GM19099 (cell line): ENCODE data around the gene RARG.
A peak's percentile ranks its signal among the peaks of the same experiment; 100 is the strongest.

ENCODE experiments used
- POLR2A ChIP-seq: IDR thresholded peaks from 3 replicates; pipeline ENCODE4 v1.6.1; 2011; ENCODE audit warnings: low read depth; ENCODE audit not compliant: insufficient read length; ENCODE audit errors: extremely low read depth

RARG gene

GRCh38 chr12:53208877-53209463 is 23.0 kb downstream of the RARG start:
- no peak for TF ChIP-seq POLR2A

- no peak for TF ChIP-seq POLR2A
These were observed 23.6 kb downstream of the RARG start for GRCh38 chr12:53208435-53208834.

- TF ChIP-seq POLR2A, result peak; percentile 95
These were observed 25.0 kb downstream of the RARG start, which contains the start of gene ITGB7 for GRCh38 chr12:53207042-53207441. Gene ITGB7 (minus strand): TSS chr12:53207251. CDS start chr12:53200443, 6,808 bp downstream.

- peak; percentile 71 for TF ChIP-seq POLR2A
These were observed 26.1 kb downstream of the RARG start for GRCh38 chr12:53205747-53206419.

GRCh38 chr12:53204351-53204750 is 27.7 kb downstream of the RARG start:
- TF ChIP-seq POLR2A, result no peak

GRCh38 chr12:53201639-53202038 is 30.4 kb downstream of the RARG start:
- TF ChIP-seq POLR2A, result no peak

GRCh38 chr12:53201177-53201541 is 30.9 kb downstream of the RARG start:
- no peak for TF ChIP-seq POLR2A

- TF ChIP-seq POLR2A, result no peak
These were observed 31.4 kb downstream of the RARG start for GRCh38 chr12:53200458-53201176.

GRCh38 chr12:53200107-53200457 is 31.9 kb downstream of the RARG start:
- no peak for TF ChIP-seq POLR2A

GRCh38 chr12:53199700-53200099 is 32.3 kb downstream of the RARG start:
- TF ChIP-seq POLR2A, result no peak

- no peak for TF ChIP-seq POLR2A
These were observed 33.4 kb downstream of the RARG start for GRCh38 chr12:53198486-53199110.

- TF ChIP-seq POLR2A, result no peak
These were observed 34.9 kb downstream of the RARG start for GRCh38 chr12:53197011-53197640.

- no peak for TF ChIP-seq POLR2A
These were observed 35.5 kb downstream of the RARG start for GRCh38 chr12:53196486-53196885.

GRCh38 chr12:53195516-53196420 is 36.2 kb downstream of the RARG start:
- no peak for TF ChIP-seq POLR2A
